Measurements from ENCODE around the gene ARHGAP15.

The ARHGAP15 gene

DNA sequence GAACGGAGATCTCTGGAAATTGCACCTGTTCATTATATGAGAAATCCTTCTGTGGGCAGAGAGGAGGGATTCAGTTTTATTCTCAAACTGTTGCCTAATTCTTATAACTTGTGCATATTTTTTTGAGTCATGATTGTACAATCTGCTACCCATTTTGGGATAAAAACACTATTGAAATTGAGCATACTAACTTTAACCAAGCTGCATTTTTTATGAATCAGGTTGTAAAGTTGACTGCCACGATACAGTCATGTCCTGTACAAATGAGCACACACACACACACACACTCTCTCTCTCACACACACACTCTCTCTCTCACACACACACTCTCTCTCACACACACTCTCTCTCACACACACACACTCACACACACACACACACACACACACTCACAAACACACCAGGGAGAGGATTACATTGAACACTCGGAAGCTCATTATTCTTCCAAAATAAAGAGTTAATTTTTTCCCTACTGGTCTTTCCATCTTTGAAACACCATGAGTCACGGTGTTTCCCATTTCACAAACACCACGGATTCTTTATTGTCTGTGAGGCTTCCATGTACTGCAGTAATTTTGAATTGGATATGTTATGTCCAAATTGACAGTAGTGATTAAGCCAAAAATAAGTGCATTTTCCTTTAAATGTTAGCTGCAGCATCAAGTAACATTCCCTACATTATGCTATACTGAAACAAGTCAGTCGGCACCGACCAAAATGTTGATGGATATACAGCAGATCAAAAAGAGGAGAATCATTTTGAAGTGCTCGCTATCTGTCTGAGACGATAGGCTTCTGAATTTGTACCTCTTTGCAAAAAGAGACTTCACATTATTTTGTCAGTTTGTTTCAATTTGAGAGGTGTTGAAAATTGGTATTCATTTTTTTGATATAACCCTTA, 216.9 kb downstream of the ARHGAP15 start:
- DNase-seq (ENCODE audit: low spot score): peak; percentile 10

DNA sequence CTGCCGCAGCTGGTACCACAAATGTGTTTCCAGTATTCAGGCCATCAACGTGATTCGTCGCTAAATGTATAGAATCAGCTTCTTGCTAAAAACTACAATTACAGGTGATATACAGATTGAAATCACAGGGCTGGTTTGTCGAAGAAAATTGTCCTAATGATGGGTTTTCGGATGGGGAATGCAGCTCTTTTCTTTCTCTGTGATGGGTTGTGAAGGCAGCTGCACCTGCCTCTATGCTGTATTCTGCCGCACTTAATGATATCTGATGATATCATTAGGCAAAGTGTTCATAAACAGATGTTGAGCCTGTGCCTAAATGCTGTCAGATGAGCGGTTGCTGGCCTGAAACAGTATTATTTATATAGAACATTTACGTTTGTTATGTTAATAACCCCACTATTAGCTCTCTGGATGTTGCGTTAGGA, 218.1 kb downstream of the ARHGAP15 start:
- DNase-seq (ENCODE audit: low spot score): no peak

DNA sequence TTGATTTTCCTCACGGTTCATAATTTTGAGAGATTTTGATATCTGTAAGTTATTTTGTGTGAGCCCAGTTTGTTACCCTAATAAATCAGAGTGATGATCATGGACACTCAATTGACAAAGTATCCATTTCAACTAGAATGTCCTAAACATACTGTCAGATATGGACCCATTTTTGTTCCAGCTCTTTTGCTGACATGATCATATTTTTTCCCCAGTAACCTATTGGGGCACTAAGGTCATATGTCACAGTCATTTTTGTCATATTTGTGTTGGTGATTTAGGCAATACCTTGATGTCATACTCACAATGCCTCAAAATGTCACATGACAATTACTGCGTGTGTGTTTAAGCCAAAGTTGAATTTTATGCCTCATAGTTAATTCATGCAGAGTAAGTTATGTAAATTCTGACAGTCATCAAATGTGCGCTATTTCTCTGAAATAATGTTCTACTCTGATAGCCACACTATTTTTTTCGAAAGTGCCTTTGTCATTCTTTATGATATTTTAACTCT, 218.7 kb downstream of the ARHGAP15 start:
- DNase-seq (ENCODE audit: low spot score): no peak

DNA sequence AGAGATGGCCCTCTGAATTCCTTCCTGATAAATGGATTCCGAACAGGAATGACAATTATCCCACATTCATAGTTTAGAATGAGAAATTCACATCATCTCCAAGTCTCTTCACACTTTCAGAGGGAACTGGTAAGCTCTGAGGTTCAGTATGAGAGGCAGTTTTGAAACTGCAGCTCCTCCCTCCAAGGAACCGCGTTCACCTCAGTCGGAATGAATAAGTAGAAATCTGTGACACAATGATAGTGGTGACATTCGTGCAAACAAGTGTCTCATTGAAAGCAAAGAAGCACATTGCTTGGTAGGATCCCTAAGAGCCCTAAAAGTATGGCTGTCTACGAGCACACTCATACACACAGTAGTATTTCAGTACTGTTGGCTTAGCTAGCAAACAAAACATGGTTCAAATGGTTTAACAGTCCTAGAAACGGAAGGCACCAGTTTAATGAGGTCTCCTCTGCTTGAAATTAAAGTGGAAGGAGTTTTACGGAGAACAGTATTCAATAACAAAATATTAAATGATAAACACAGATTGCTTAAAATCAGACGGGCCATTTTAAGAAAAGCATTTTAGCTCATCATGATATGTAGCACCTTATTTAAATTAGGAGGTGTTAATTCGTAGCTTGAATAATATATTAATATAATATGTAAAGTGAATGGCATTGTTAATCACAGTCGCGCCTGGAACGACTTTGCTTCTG, 225.0 kb downstream of the ARHGAP15 start:
- no peak for DNase-seq (ENCODE audit: low spot score)

DNA sequence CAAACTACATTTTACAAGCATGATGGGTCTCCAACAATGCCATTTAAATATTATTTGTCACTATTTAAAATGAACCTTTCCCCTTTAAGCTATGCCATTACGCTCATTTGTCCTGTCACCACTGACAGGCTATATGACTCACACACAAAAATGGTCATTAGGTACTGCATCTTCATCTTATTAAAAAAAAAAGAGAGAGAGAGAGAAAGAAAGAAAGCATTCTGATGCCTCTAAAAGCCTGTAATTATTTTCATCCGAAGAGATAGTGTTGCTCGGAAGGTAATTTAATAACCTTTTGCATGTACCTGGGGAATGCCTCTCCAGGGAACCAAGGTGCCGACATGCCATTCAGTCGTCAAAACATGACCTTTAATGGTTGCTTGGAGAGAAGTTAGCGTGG, 226.7 kb downstream of the ARHGAP15 start:
- no peak for DNase-seq (ENCODE audit: low spot score)

DNA sequence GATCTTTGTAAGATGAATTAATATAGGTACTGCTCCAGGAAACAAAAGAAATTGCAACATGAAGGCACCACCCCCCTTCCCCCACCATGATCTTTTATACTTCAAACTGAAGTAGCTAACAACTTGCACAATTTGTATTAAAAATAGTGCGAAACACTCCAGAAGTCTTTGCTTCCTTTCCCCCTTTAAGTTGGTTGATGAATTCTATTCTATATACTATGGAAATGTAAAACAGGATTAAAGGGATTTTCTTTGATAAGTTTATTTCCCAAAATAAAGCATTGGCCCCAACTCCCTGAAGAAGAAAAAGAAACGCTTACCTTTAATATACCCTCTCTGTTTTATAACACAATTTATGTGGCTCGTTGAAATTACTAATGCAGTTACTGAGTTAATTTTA, 227.1 kb downstream of the ARHGAP15 start:
- no peak for DNase-seq (ENCODE audit: low spot score)

DNA sequence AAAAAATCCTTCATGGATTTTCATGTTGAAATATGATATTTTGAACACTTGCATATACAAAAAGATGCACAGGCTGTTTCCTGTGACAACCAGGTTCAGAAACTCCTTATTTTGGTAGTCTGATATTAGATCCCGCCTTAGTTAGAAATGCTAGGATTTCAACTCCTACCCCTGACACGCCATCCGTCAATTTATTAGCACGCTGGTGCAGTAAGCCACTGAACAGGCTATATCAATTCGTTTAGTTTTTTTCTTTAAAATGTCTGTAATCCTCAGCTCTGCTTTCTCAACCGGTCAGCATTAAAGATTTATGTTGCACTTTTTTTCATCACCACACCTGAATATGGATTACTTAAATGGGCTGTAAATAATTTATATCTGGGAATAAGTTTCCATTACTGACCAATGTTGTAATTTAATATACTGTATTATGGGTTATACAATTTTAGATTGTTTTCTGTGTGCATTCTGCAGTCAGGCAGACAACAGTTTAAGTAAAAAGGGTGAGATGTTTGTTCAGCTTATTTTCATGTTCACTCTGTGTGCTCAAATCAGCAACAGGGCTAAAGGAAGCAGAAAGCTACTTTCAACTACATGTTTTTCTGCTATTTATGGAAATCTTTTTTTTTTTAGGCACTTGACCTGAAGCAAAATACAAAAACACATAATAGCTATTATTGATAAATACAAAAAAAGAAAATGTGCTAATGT, 227.7 kb downstream of the ARHGAP15 start:
- no peak for DNase-seq (ENCODE audit: low spot score)

DNA sequence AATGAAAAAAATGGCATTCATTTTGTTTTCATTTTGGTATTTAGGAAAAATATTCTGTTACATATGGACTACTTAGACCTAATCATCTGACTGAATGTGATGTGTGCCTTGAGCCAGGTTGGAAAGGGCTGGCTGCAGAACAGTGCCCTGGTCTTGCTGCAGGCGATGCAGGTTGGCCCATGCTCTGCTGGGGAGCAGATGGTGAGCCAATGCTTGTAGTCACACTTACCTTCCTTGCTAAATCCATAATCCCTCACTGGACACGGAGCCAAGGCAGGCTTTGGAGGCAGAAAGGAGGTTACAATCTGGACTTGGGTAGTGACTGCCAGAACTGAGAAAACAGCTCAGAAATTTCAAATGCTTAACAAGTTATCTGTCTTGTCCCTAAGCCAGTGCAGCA, 228.7 kb downstream of the ARHGAP15 start:
- DNase-seq (ENCODE audit: low spot score): no peak

DNA sequence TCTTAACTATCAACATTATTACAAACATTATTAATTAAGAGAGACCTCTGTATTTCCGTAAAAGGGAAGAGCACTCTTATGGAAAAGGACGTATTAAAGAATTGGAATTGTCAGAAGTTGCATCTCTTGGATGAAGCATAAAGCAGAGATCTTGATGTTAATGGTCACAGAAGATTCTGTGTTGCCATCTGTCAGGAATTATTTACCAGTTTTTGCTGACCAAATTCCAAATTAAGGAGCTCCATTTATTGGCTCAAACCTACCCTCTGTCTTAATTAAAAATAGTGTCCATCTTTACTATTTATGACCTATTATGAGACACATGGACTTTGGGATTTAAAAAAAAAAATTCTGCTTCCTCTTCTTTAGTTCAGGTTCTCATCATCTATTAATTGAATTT, 232.1 kb downstream of the ARHGAP15 start:
- no peak for DNase-seq (ENCODE audit: low spot score)

DNA sequence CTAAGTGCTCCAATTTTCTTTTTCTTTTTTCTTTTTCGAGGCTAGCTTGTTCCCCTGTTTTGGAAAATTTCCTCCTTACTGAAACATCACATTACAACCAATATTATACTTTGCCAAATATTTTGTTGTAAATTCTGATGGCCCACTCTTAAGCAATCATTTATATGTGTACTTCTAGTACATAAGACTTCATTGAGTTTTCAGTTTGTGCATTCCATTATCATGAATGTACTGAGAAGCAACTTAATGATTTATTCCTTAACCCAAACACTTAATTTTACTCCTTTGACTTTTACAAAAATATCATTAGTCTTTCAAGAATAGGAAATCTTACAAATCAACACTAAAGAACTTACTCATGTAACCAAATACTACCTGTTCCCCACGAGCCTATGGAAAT, 242.4 kb downstream of the ARHGAP15 start:
- no peak for DNase-seq (ENCODE audit: low spot score)

DNA sequence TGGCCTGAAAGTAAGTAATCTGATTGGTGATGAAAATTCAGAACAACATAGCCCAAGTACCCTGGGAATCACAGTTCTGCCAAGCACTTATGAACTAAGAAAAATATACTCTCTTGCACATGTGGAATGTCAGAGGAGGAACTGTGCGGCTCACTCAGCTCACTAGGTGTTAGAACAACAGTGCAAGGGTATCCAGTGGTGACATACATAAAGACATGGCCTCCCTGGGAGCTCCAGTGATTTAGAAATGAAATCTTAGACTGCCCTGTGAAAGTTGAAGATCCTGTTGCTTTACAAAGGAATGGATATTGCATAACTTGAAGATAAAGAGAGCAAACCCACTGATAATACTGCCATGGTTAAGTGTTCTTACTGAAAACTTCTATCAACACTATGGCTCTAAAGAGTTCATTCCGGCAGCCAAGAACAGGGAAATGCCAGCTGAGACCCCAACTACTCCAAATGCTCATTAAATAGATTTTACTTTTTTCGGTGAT, 246.2 kb downstream of the ARHGAP15 start:
- no peak for DNase-seq (ENCODE audit: low spot score)

DNA sequence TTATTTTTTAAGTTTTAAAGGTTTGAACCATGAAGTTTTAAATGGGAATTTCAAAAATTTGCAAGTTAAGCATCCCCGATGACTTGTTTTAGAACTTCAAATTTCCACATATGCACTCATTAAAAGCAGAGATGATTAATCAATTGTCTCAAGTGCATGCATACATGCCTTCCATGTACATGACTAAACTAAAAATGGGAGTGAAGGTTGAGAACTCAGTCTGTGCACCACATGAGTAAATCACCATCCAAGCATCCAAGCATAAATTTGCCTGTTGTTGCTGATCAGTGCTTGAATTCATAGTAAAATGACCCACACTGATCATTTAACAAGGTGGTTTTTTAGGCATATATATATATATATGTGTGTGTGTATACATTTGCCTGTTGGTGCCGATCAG, 249.8 kb downstream of the ARHGAP15 start:
- DNase-seq (ENCODE audit: low spot score): no peak

DNA sequence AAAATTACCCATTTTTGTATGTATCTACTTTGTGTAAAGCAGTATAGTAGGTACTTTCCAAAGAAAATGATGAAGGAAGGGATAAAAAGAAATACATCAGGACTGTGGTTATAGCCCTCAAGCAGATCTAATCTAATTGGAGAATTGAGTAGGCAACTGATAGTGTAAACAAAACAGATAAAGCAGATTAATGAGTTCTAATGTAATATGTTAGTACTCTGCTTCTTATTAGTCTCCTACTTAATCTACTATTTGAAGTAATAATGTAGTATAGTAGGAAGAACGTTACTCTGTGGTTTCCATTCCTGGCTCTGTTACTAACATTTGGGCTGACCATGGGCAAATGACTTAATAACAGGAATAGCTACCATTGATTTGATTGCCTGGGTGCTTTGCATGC, 250.7 kb downstream of the ARHGAP15 start:
- DNase-seq (ENCODE audit: low spot score): no peak

DNA sequence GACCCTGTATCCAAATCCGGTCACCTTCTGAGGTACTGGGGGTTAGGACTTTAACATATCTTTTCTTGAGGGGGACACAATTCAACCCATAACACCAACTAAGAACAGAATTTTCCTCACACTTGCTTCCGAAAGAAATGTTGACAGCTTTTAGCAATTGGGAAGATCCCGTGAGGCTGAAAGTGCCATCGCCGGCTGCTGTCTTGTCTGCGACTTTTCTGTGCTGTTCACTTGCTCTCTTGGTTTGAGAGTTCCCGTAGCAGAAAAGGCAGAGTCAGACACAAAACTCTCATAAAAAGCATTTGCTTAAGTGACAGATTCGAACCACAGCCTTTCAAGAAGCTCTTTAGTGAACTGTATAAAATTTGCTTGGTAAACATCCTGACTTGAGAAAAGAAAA, 253.4 kb downstream of the ARHGAP15 start:
- no peak for DNase-seq (ENCODE audit: low spot score)

DNA sequence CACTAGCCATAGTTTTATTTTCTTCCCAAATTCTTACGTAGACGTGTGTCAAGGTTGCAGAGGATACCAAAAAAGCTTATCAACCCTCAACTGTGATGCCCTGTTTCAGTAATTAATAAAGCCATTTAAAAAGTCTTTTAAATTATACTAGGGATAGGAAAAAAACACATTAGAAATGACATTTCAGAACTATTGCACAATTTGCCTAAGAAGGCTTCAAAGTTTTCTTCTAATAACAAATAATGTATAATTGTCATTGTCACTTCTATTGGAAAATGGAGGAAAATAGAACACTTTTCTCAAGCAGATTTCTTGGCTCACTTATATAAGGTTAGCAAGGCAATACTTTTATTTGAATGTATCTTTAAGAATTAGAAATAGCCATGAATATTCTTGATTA, 253.8 kb downstream of the ARHGAP15 start:
- DNase-seq (ENCODE audit: low spot score): no peak

DNA sequence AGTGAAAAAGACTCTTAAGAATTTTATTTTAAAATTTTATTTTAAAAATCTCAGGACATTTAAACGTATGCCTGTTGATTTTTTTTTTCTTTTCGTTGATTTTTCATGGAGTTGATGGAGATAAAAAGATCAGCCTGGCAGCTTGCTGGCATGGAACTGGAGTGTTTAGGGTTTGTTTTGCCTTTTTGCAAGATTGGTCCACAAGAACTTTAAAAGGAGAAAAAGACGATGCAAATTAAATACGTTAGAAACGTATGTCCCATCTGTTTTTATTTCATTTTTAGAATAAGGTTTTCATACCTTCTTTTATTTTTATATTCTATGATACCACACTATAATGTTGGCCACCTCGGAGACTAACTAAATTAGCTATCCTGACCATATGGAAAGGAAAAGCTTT, 254.9 kb downstream of the ARHGAP15 start:
- DNase-seq (ENCODE audit: low spot score): no peak

DNA sequence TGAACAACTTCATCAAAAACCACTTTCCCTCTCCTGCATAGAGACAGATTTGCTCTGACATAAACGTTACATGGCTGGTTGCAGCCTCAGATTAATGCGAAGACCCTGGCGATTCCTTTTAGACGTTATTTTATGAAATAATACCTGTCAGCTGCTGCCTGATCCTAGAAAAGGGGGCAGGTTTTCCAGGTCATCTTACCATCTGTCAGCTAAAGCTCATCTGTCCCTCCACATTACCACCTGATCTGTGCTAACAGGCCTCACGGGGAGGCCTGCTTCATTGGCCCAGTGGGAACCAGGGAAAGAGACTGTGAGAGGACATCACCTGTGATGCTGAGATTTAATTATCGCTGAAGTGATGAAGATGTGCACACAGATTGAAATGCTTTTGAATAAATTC, 261.0 kb downstream of the ARHGAP15 start:
- no peak for DNase-seq (ENCODE audit: low spot score)

DNA sequence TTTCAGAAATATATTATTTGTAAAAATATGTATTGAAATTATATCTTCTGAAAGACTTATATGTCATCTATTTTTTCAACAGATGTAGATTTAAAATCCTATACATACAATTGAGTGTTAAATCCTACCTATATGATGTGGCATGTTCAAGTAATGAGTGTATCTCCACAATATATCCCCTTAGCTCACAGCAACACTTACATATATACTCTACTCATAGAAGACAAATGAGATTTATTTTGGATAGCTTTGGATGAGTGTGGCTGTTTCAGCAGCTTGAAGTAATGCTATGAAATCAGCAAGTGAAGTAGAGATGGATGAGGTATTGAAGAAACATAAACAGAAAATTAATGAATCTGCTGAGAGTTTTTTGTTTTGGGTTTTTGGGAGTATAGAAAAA, 263.1 kb downstream of the ARHGAP15 start:
- DNase-seq (ENCODE audit: low spot score): no peak

DNA sequence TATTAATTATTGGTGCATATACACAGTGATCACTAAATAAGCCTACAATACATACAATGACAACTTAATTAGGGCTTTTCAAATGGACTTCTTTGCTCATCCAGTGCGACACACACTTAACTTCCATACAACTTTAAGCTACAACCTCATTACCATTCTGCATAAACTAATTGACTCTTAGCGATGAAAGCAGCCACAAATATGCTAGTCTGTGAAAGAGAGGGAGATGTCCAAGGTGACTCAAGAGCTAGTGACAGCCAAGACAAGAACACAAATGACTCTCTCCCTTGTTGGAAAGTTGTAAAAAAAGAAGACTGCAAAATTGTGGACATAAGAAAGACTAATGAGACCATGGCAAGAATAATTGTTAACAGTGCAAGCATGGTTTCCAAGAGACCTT, 264.8 kb downstream of the ARHGAP15 start:
- DNase-seq (ENCODE audit: low spot score): no peak

DNA sequence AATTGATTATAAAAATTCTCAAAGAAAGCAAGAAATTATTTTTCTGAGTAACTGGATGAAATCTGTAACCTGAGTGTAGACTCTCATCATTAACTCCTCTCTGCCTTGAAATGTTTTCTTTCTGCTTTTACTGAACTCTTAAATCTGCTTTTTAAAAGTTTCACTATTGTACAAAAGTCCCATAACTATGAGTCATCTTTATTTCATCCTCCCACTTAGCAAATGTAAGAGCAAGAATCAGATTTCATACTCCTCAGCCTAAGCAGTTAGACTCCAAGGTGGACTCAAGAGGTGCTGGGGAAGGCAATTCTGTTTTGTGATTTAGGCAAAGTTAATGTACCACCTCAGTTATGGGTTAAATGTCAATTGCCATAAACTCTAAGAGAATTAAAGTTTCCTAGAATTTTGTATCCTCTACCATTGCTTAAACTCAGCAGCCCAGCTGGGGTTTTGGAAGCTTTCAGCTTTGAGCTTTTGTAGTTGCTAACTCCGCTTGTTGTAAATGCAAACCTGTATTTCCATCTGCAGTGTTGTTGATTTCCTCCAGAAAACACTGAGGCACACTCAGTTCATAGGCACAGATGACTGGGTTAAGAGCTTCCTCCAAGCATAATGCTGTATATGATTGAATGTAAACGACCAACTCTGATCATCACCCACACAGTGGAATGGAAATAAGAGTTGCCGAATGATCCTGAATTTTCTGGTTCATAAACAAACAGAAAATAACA, 268.8 kb downstream of the ARHGAP15 start:
- no peak for DNase-seq (ENCODE audit: low spot score)

DNA sequence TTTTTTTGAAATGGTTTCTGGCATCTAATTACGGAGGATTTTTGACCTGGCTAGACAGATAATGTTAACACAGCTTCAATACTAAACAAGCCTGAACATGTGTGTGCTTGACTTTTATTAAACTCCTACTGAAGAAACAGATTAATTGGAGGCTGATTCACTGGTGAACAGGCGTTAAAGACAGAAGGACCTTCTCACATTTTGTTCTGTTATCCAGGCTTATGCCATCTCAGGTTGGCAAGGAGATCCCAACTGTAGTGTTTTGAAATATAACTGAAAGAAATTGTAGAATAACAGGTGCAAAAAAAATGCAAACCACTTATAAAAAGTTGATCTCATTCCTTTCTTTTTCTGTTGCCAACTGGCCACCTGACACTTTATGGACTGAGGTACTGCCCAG, 269.6 kb downstream of the ARHGAP15 start:
- no peak for DNase-seq (ENCODE audit: low spot score)

DNA sequence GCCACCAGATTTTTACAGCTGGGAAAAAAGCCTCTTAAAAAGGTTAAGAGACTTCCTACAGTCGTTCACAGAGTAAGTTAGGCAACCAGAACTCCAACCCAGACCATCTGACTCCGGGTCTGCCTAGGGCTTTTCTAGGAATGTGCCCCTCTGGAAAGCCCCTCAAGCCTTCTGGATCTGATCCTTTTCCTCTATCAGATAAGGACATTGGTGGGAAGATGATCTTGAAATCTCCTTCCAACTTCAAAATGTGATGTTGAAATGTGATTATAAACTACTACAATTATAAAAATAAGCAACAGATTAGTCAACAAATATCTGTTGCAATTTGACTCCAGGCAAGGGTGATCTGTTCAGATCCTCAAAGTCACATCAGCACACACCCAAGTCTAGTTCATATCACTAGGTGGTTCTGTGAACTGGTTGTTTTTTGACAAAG, 270.4 kb downstream of the ARHGAP15 start:
- DNase-seq (ENCODE audit: low spot score): no peak

Measured in kidney tubule cell (primary cell).